WI38 (cell line): ENCODE results near the gene PAX3.

Experiments used
- H3K4me3 ChIP-seq: 2 replicates; pipeline ENCODE4 v1.5.1; 2011; ENCODE audit warnings: low read depth, mild to moderate bottlenecking, control low read depth, low read length
- TF ChIP-seq, protein P1 (sequence below): IDR thresholded peaks from 2 replicates; pipeline ENCODE4 v1.5.1; 2012; ENCODE audit warnings: low read depth, mild to moderate bottlenecking, control low read depth, low read length

The PAX3 gene

GRCh38 chr2:222179592-222179991 is 119.2 kb downstream of the PAX3 start:
- TF ChIP-seq, protein P1, sequence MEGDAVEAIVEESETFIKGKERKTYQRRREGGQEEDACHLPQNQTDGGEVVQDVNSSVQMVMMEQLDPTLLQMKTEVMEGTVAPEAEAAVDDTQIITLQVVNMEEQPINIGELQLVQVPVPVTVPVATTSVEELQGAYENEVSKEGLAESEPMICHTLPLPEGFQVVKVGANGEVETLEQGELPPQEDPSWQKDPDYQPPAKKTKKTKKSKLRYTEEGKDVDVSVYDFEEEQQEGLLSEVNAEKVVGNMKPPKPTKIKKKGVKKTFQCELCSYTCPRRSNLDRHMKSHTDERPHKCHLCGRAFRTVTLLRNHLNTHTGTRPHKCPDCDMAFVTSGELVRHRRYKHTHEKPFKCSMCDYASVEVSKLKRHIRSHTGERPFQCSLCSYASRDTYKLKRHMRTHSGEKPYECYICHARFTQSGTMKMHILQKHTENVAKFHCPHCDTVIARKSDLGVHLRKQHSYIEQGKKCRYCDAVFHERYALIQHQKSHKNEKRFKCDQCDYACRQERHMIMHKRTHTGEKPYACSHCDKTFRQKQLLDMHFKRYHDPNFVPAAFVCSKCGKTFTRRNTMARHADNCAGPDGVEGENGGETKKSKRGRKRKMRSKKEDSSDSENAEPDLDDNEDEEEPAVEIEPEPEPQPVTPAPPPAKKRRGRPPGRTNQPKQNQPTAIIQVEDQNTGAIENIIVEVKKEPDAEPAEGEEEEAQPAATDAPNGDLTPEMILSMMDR, result no peak
- no peak overlapping the region for H3K4me3 ChIP-seq

DNA sequence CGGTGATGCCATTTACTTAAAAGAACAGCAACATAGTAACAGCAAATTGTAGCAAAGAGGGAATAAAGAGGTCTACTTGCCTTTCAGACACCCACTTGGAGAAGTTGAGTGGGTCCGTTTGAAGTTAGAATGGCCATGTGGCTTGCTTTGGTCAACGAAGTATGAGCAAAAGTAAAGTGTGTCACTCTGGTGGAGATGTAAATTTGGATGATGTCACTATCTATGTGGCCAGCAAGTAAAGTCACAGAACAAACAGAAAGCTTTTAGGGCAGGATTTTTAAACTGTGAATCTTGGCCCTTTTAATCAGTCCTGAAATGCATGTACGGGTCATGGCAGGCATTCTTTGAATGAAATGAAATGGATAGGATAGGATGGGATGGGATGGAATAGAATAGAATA is 120.3 kb downstream of the PAX3 start:
- no peak overlapping the region for H3K4me3 ChIP-seq
- TF ChIP-seq, protein P1, result no peak

GRCh38 chr2:222176890-222177289 is 121.9 kb downstream of the PAX3 start:
- no peak overlapping the region for H3K4me3 ChIP-seq
- TF ChIP-seq, protein P1, result no peak

- H3K4me3 ChIP-seq, result no peak overlapping the region
- TF ChIP-seq, protein P1, result no peak
Observed at GRCh38 chr2:222174450-222174849, 124.3 kb downstream of the PAX3 start.

GRCh38 chr2:222169346-222169745 is 129.5 kb downstream of the PAX3 start:
- TF ChIP-seq, protein P1, result no peak
- H3K4me3 ChIP-seq, result no peak overlapping the region

DNA sequence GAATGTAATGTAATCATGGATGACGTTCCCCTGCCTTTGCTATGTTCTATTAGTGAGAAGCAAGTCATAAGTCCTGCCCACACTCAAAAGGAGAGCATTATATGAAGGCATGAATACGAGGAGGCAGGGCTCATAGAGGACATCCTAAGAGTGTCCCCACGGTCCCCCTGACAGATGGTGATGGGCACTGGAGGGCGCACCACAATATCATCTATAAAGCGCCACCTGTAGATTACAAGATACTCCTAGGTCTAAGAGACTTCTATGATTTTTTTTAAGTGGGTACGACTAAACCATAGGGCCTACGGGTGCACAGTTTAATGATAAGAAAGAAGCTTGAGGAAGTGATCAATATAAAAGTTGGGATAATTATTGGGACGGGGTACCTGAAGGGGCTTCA is 131.0 kb downstream of the PAX3 start:
- TF ChIP-seq, protein P1, result no peak

GRCh38 chr2:222160944-222161343 is 137.9 kb downstream of the PAX3 start:
- TF ChIP-seq, protein P1, result no peak
- no peak overlapping the region for H3K4me3 ChIP-seq

More for the DNA sequence above, 131.0 kb downstream of the PAX3 start:
- H3K4me3 ChIP-seq, result no peak overlapping the region
